ENCODE results near the gene CERT1.
"Not testable (repeated sequence)": the region's sequence is repeated elsewhere in the genome, so short reads cannot be mapped to it uniquely, and the experiment has no call there.

CERT1 gene

DNA sequence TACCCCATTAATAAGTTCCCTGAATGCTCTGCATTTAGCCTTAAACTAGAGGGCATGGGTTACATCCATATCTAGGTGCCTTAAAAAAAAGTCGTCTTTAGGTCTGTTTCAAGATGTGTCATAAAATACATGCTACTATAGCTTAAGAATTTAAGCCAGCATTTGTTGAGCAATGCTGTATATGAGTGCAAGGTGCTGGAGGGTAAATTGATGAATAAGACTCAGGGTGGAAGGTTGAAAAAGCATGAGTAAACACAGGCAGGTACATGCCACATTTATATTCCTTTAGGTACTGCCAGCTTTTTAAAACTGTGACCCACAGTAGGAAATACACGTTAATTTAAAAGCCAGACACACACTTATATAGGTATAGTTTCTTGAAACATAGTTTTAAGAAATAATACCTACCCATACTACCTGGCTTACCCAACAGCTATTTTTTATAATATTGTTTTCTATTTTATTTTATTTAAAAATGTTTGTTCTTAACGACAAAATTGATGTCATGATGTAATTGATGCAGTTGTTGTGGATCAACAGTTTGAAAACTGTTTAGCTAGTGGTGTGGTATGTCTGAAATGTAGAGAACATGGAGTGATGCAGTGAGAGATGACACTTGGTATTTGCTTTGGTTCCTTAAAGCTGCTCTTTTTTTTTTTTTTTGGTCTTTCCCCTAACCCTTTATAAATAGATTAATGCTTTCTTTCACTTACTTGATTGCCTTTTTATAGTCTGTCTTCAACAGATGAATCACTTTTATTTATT is 170.5 kb downstream of the CERT1 start:
- peak; percentile 24 for DNase-seq (ENCODE audit: low read depth)

DNA sequence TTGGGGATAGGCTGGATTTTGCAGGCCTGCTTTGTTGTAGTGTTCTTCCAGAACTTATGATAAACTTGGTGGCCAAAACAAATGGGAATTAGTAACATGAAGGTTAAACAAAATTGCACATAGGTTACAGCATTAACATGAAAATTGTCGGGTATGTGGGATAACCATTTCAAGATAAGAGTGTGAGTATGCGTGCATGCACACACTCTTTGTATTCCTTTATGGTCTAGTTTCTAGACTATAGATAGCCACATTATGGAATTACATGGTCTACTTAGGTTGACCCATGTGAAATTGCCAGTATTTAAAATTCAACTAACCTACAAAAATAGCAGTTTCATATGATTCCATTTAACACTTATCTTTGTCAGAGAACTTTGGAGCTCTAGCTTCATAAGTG is 173.0 kb downstream of the CERT1 start:
- DNase-seq (ENCODE audit: low read depth): no peak
- TF ChIP-seq CTCF (conservative IDR thresholded peaks at IDR 0.05; ENCODE audit: low read length): no peak
- H3K4me3 ChIP-seq (ENCODE audit: low read length): peak overlapping the region; percentile 95

More for the DNA sequence above, 170.5 kb downstream of the CERT1 start:
- H3K4me3 ChIP-seq (ENCODE audit: low read length): no peak overlapping the region
- TF ChIP-seq CTCF (conservative IDR thresholded peaks at IDR 0.05; ENCODE audit: low read length): no peak

DNA sequence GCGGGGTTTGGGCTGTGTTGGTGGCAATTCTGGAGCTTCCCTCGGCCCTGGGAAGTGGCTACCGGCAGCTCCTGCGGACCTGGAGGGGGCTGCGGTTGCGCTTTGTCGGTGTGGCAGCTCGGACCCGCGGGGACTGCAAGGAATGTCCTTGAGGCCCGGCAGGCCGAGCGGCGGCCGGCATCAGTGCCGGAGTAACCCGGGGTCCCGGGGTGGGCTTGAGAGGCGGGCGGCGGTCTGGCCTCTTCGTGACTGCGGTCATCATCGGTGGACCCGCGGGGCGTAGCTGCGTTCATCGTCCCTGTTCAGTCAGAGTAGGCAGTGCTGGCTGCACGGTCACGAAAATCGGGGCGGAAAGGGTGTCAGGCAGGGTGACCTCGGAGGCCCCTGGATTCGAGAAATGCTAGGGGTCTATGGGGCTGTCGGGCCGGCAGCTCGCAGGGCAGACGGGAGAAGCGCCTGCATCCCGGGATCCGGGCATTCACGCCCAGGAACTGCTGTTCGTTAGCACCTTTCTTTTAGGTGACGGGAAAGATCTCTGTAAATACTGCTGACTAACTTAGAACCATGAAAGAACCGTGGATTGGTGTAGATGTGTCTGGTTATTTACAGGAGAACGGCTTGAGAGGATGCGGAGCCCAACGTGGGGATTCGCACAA is 173.9 kb downstream of the CERT1 start:
- peak; percentile 4 for DNase-seq (ENCODE audit: low read depth)
- H3K4me3 ChIP-seq (ENCODE audit: low read length): peak overlapping the region; percentile 95
- TF ChIP-seq CTCF (conservative IDR thresholded peaks at IDR 0.05; ENCODE audit: low read length): no peak

GRCh38 chr5:75336615-75337336 is 174.7 kb downstream of the CERT1 start, which contains the start of gene HMGCR:
HMGCR (plus strand) TSS chr5:75337220; CDS start chr5:75342606, 5,386 bp downstream.
- DNase-seq (ENCODE audit: low read depth): peak; percentile 99
- peak within 1 kb of the TSS; percentile 95 for H3K4me3 ChIP-seq (ENCODE audit: low read length)
- TF ChIP-seq CTCF (conservative IDR thresholded peaks at IDR 0.05; ENCODE audit: low read length): peak; percentile 46

DNA sequence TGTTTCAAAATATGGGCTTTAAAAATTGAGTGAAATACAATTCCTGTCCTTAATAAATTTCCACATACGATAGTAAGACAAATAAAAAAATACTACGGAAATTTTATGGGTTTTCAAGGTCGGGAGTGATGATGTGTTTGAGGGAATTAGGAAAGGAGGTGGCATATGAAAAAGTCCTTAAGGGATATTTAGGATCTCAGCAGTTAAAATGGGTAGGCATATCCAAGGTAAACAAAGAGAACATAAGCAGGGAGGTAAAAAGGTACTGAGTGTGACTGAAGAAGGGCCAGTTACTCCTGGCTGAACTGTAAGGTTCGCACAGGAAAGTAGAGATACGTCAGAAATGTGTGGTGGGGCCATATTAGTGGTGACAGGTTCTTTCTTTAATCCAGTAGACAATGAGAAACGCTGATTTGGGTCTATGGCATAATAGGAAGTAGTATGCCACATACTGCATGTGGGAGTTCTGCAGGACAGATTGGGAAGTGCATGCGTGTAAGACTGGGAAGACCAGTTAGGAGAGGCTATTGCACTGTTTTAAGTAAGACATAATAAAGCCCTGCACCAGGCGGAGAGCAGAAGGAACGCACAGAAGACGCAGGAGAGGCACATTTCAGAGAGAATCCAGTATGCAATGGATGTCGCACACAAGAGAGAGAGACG is 175.3 kb downstream of the CERT1 start:
- peak overlapping the region; percentile 95 for H3K4me3 ChIP-seq (ENCODE audit: low read length)
- peak; percentile 64 for TF ChIP-seq CTCF (conservative IDR thresholded peaks at IDR 0.05; ENCODE audit: low read length)
- DNase-seq (ENCODE audit: low read depth): peak; percentile 84

DNA sequence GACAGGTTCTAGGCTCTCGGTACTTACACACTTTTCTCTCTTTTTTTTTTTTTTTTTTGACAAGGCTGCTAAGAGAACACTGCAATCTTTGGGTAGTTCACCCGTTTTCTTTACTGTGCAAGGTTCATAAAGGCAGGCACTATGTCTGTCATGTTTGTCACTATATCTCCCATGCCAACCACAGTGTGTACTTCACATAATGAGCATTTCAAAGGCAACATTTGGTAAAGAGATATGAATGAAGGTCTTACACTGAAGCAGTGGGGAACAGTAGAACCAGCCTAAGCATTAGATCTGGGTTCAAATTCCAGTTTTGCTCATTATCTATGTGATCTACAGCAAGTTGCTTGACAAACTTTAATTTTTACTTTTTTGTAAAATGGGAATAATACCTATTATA is 175.9 kb downstream of the CERT1 start:
- no peak overlapping the region for H3K4me3 ChIP-seq (ENCODE audit: low read length)
- no peak for DNase-seq (ENCODE audit: low read depth)
- no peak for TF ChIP-seq CTCF (conservative IDR thresholded peaks at IDR 0.05; ENCODE audit: low read length)

- not testable (repeated sequence) for DNase-seq (ENCODE audit: low read depth); H3K4me3 ChIP-seq (ENCODE audit: low read length)
Measured at GRCh38 chr5:75334413-75334812, 177.0 kb downstream of the CERT1 start.

GRCh38 chr5:75333759-75334158 is 177.7 kb downstream of the CERT1 start:
- not testable (repeated sequence) for H3K4me3 ChIP-seq (ENCODE audit: low read length); DNase-seq (ENCODE audit: low read depth)
